Endodermal cell (in vitro differentiated cells): ENCODE measurements around the gene LGI2. TPM values are rescaled to one million over a fixed set of nuclear protein-coding genes. Genes with fewer than 3 reads are reported as not detected.

Experiments used
- DNase-seq: peaks from one replicate; pipeline ENCODE4 v3.0.0-alpha.2; 2017
- H3K27ac ChIP-seq: 2 replicates; pipeline ENCODE4 v1.5.1; 2013; ENCODE audit warnings: mild to moderate bottlenecking, low read depth, low read length, moderate library complexity
- H3K27me3 ChIP-seq: 2 replicates; pipeline ENCODE4 v1.6.1; 2013; ENCODE audit warnings: mild to moderate bottlenecking, low read length, moderate library complexity; ENCODE audit not compliant: insufficient read depth, control insufficient read depth, poor library complexity, severe bottlenecking
- H3K36me3 ChIP-seq: 2 replicates; pipeline ENCODE4 v1.7.0; 2013; ENCODE audit warnings: mild to moderate bottlenecking, low read length, moderate library complexity; ENCODE audit not compliant: control insufficient read depth, insufficient read depth
- H3K4me1 ChIP-seq: one replicate; pipeline ENCODE4 v1.7.0; 2013; ENCODE audit warnings: low read length; ENCODE audit not compliant: control insufficient read depth, insufficient read depth
- H3K4me3 ChIP-seq: 2 replicates; pipeline ENCODE4 v1.5.1; 2013; ENCODE audit warnings: mild to moderate bottlenecking, low read length, moderate library complexity
- H3K9ac ChIP-seq: 2 replicates; pipeline ENCODE4 v1.6.1; 2013; ENCODE audit warnings: mild to moderate bottlenecking, low read length, moderate library complexity; ENCODE audit not compliant: poor library complexity, severe bottlenecking; ENCODE audit errors: extremely low read depth
- H3K9me3 ChIP-seq: 2 replicates; pipeline ENCODE4 v1.6.1; 2013; ENCODE audit warnings: mild to moderate bottlenecking, low read length, moderate library complexity; ENCODE audit not compliant: control insufficient read depth
- H3K27ac Mint-ChIP-seq: 2 replicates; pipeline ENCODE4 v1.8.0; 2020; ENCODE audit warnings: mixed read lengths
- H3K27me3 Mint-ChIP-seq: 2 replicates; pipeline ENCODE4 v1.8.0; 2021; ENCODE audit warnings: mild to moderate bottlenecking, mixed read lengths; ENCODE audit not compliant: insufficient read depth
- H3K36me3 Mint-ChIP-seq: 2 replicates; pipeline ENCODE4 v1.8.0; 2020; ENCODE audit warnings: low read depth, mixed read lengths
- H3K4me1 Mint-ChIP-seq: 2 replicates; pipeline ENCODE4 v1.8.0; 2020; ENCODE audit warnings: mixed read lengths
- H3K4me3 Mint-ChIP-seq: 2 replicates; pipeline ENCODE4 v1.8.0; 2020; ENCODE audit warnings: mild to moderate bottlenecking, moderate library complexity, mixed read lengths
- H3K9me3 Mint-ChIP-seq: 2 replicates; pipeline ENCODE4 v1.8.0; 2020; ENCODE audit warnings: mild to moderate bottlenecking, mixed read lengths
- CTCF ChIP-seq: fragments of 200-600 bp; sonication (generic); conservative IDR thresholded peaks from 2 replicates; pipeline ENCODE4 v1.5.0; 2021; ENCODE audit warnings: antibody characterized with exemption, mild to moderate bottlenecking
- WGBS, 2 experiments: methylation state at CpG; one replicate each; pipeline versions ENCODE4 v1.1.5 to v1.1.7; 2013; ENCODE audit warnings: missing lambda C conversion rate in 2 of 2, mixed read lengths in 1 of 2; ENCODE audit not compliant: insufficient coverage in 1 of 2, insufficient read length in 1 of 2; 5-methylcytosine and 5-hydroxymethylcytosine counted together
- total RNA-seq, 2 donors: library from RNA; stranded (reverse); fragmentation: NEBNext Ultra II Directional in 1 of 2; extraction: Animal tissue kit (Norgen Biotek cat#: 25700) in 1 of 2; gene quantifications; 2 replicates in 1 of 2; 3 replicates in 1 of 2; pipeline ENCODE4 v1.2.1, GENCODE V29; 2021

Gene LGI2
- total RNA-seq, 2 donors from 2014 or later: 6.5 to 15.9 TPM

DNA sequence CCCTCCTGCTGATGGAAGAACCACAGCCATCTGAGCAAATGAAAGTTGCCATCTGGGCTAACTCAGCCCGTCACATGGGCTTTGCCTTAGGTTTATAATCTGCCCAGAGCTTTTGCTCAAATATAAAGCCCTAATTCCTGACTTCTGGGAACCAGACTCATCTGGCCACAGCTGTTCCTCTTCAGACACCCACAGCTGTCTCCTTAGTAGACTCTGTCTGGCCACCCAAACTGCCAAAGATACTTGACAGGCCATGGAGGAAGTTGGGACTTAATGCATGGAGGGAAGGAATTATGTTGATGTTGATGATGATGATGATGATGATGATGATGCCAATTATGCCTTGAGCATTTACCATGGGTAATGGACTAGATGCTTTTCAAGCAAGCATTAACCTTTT is 8.0 kb downstream of the LGI2 start:
- Mint-ChIP-seq H3K27me3 (peaks cover 3% of the 10 kb centered on the region), H3K36me3 (peaks cover 15% of the 10 kb centered on the region), H3K4me1 (no peaks in the 10 kb centered on the region), H3K9me3 (no peaks in the 10 kb centered on the region), H3K4me3 (no peak overlapping the region), H3K27ac (no peak overlapping the region)
- H3K4me1 ChIP-seq: no peaks in the 10 kb centered on the region
- WGBS, 2 experiments: 83 to 87% methylated on average over 1 of the region's 1 CpG
- H3K27me3 ChIP-seq: no peaks in the 10 kb centered on the region
- no peak for TF ChIP-seq CTCF
- H3K9ac ChIP-seq: no peak overlapping the region
- no peak overlapping the region for H3K4me3 ChIP-seq
- DNase-seq: no peak
- H3K9me3 ChIP-seq: no peaks in the 10 kb centered on the region
- no peak overlapping the region for H3K27ac ChIP-seq
- H3K36me3 ChIP-seq: peaks cover 50% of the 10 kb centered on the region

GRCh38 chr4:25021216-25021615 is 9.5 kb downstream of the LGI2 start:
- Histone ChIP-seq H3K36me3 (peaks cover 52% of the 10 kb centered on the region), H3K4me1 (no peaks in the 10 kb centered on the region), H3K9ac (no peak overlapping the region), H3K4me3 (no peak overlapping the region), H3K9me3 (no peaks in the 10 kb centered on the region), H3K27ac (no peak overlapping the region), H3K27me3 (no peaks in the 10 kb centered on the region)
- Mint-ChIP-seq H3K4me1 (no peaks in the 10 kb centered on the region), H3K27ac (no peak overlapping the region), H3K27me3 (no peaks in the 10 kb centered on the region), H3K4me3 (no peak overlapping the region), H3K9me3 (no peaks in the 10 kb centered on the region), H3K36me3 (peaks cover 15% of the 10 kb centered on the region)
- whole genome bisulfite sequencing, 2 experiments: 94% methylated on average over 2 of the region's 2 CpGs; no CpG with 5 or more reads in 1 of the 2 experiments
- TF ChIP-seq CTCF: no peak
- no peak for DNase-seq

- H3K9ac ChIP-seq: no peak overlapping the region
- H3K36me3 Mint-ChIP-seq: peaks cover 15% of the 10 kb centered on the region
These were observed 10.5 kb downstream of the LGI2 start for GRCh38 chr4:25020236-25020635.

More at GRCh38 chr4:25020236-25020635, 10.5 kb downstream of the LGI2 start:
- no peaks in the 10 kb centered on the region for H3K9me3 ChIP-seq
- peaks cover 51% of the 10 kb centered on the region for H3K36me3 ChIP-seq
- H3K27me3 Mint-ChIP-seq: no peaks in the 10 kb centered on the region
- H3K4me1 Mint-ChIP-seq: no peaks in the 10 kb centered on the region
- H3K4me1 ChIP-seq: no peaks in the 10 kb centered on the region
- no peak overlapping the region for H3K4me3 ChIP-seq
- no peak overlapping the region for H3K4me3 Mint-ChIP-seq
- DNase-seq: no peak
- H3K27ac ChIP-seq: no peak overlapping the region
- no peaks in the 10 kb centered on the region for H3K27me3 ChIP-seq
- no peaks in the 10 kb centered on the region for H3K9me3 Mint-ChIP-seq
- H3K27ac Mint-ChIP-seq: no peak overlapping the region
- WGBS, 2 experiments: 91 to 100% methylated on average over 2 to 5 of the region's 5 CpGs
- no peak for TF ChIP-seq CTCF
